Thoracic aorta (tissue), 2 donors: Measurements from ENCODE around the gene IL13RA2. TPM values are rescaled to one million over a fixed set of nuclear protein-coding genes. Genes with fewer than 3 reads are reported as not detected.

ENCODE experiments used
- ATAC-seq: fragments of 150-250 bp; one replicate; pipeline ENCODE4 v1.8.0; 2017; ENCODE audit warnings: low read depth; ENCODE audit not compliant: insufficient number of reproducible peaks, low FRiP score
- DNase-seq: peaks from one replicate; pipeline ENCODE4 v3.0.0-alpha.2; 2020; ENCODE audit warnings: low spot score
- H3K27ac ChIP-seq, 2 donors: fragments of 200-600 bp; sonication (generic); 1 replicate in 1 of 2; 2 replicates in 1 of 2; pipeline ENCODE4 v1.5.1; 2016; ENCODE audit warnings: mild to moderate bottlenecking in 2 of 2, moderate library complexity in 2 of 2
- H3K27me3 ChIP-seq: fragments of 200-600 bp; sonication (generic); replicated peaks from 2 replicates; pipeline ENCODE4 v1.6.0; 2016; ENCODE audit warnings: mild to moderate bottlenecking; ENCODE audit not compliant: insufficient read depth
- H3K36me3 ChIP-seq: fragments of 200-600 bp; sonication (generic); one replicate; pipeline ENCODE4 v1.5.1; 2016
- H3K4me1 ChIP-seq, 2 donors: fragments of 200-600 bp; sonication (generic); 1 replicate in 1 of 2; 2 replicates in 1 of 2; pipeline versions ENCODE4 v1.5.1 to v1.6.0; 2016; ENCODE audit warnings: low read depth in 2 of 2, mild to moderate bottlenecking in 1 of 2; ENCODE audit not compliant: control insufficient read depth in 1 of 2
- H3K4me3 ChIP-seq: fragments of 200-600 bp; sonication (generic); 2 replicates; pipeline ENCODE4 v1.5.1; 2016; ENCODE audit warnings: mild to moderate bottlenecking
- H3K9me3 ChIP-seq: fragments of 200-600 bp; sonication (generic); 2 replicates; pipeline ENCODE4 v1.5.1; 2016
- total RNA-seq, 2 donors: library from RNA; depleted of rRNA; stranded (reverse); fragments of >200 nt; gene quantifications; one replicate each; pipeline versions ENCODE4 v1.1.0 to v1.2.3, GENCODE V29; 2016
- TF ChIP-seq, protein P1 (sequence below): fragments of 200-600 bp; sonication (generic); IDR thresholded peaks from one replicate; pipeline ENCODE4 v1.5.1; 2019; ENCODE audit warnings: antibody characterized with exemption

IL13RA2 gene
- total RNA-seq, 2 donors from 2014 or later: 19.2 to 42.2 TPM

DNA sequence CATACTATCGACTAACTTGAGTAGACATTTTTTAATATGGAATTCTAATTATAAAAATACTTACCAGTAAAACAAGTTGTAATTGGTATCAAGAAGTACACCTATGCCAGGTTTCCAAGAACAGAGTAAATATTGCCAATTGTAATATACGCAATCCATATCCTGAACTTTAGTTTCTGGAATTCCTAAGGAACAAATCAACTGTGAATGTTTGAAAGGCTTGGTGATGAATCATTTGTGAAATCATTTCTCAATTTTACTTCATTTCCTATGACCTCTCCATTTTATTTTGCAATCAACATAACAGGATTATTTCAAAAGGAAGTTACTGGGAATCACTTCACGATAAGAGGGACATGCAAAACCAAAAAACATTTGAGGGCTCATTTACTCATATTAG, 3.7 kb downstream of the IL13RA2 start:
- H3K27me3 ChIP-seq: no peaks in the 10 kb centered on the region

DNA sequence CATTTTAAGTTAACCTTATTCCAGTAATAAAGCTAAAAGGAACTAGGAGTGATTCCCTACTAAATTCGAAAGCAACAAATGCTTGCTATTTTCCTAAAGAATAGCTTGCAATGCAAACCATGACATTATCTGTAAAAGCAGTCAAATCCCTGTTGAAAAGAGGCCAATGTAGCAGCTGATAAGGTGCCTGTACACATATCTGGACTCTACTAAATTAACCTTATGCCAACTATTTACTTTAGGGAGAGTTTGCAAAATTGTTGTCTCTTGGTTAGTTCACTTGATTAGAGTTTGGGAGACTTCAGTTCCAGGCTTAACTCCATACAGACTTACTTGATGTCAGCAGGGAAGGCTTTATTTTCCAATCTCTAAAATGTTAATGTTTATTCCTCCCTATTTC, 6.0 kb downstream of the IL13RA2 start:
- ATAC-seq (no peak), DNase-seq (no peak)
- TF ChIP-seq, protein P1, sequence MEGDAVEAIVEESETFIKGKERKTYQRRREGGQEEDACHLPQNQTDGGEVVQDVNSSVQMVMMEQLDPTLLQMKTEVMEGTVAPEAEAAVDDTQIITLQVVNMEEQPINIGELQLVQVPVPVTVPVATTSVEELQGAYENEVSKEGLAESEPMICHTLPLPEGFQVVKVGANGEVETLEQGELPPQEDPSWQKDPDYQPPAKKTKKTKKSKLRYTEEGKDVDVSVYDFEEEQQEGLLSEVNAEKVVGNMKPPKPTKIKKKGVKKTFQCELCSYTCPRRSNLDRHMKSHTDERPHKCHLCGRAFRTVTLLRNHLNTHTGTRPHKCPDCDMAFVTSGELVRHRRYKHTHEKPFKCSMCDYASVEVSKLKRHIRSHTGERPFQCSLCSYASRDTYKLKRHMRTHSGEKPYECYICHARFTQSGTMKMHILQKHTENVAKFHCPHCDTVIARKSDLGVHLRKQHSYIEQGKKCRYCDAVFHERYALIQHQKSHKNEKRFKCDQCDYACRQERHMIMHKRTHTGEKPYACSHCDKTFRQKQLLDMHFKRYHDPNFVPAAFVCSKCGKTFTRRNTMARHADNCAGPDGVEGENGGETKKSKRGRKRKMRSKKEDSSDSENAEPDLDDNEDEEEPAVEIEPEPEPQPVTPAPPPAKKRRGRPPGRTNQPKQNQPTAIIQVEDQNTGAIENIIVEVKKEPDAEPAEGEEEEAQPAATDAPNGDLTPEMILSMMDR: no peak
- Histone ChIP-seq H3K9me3 (no peaks in the 10 kb centered on the region), H3K27ac (no peak overlapping the region), H3K4me3 (no peak overlapping the region), H3K4me1 (no peaks in the 10 kb centered on the region), H3K27me3 (no peaks in the 10 kb centered on the region), H3K36me3 (no peaks in the 10 kb centered on the region)

More for the DNA sequence above, 3.7 kb downstream of the IL13RA2 start:
- Histone ChIP-seq H3K36me3 (no peaks in the 10 kb centered on the region), H3K4me1 (no peaks in the 10 kb centered on the region), H3K4me3 (no peak overlapping the region), H3K9me3 (no peaks in the 10 kb centered on the region), H3K27ac (no peak overlapping the region)
- no peak for ATAC-seq
- TF ChIP-seq, protein P1: no peak
- no peak for DNase-seq

DNA sequence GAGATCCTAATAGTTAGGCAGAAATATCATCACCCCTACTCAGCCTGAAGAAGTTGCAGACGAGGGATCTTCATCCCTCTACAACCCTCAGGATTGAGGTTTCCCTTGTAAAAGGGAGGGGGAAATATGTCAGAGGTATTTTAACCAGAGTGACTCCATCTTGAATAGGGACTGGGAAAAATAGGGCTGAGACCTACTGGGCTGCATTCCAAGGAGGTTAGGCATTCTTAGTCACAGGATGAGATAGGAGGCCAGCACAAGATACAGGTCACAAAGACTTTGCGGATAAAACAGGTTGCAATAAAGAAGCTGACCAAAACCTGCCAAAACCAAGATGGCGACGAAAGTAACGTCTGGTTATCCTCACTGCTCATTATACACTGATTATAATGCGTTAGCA, 17.5 kb downstream of the IL13RA2 start:
- no peaks in the 10 kb centered on the region for H3K9me3 ChIP-seq
- no peak for DNase-seq
- no peaks in the 10 kb centered on the region for H3K27me3 ChIP-seq
- H3K27ac ChIP-seq: no peak overlapping the region
- no peaks in the 10 kb centered on the region for H3K36me3 ChIP-seq
- H3K4me3 ChIP-seq: no peak overlapping the region
- TF ChIP-seq, protein P1: no peak
- no peak for ATAC-seq
- no peaks in the 10 kb centered on the region for H3K4me1 ChIP-seq

DNA sequence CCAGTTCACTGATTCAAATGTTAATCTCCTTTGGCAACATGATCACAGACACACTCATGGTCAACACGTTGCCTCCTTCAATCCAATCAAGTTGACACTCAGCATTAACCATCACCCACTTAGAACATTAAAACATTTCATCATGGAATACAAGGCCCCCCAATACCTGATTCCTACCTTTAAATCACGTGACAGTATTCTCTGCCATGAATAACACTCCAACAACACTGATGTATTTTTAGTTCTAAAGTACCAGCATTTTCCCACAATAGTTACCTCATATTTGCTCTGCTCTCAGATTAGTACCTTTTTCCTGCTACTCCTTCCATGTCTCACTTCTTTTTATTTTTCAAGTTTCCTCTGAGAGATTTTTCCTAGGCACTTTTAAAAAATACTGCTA, 19.6 kb downstream of the IL13RA2 start:
- DNase-seq: no peak
- TF ChIP-seq, protein P1: no peak
- ATAC-seq: no peak
- Histone ChIP-seq H3K27ac (no peak overlapping the region), H3K4me1 (no peaks in the 10 kb centered on the region), H3K4me3 (no peak overlapping the region), H3K36me3 (no peaks in the 10 kb centered on the region), H3K27me3 (no peaks in the 10 kb centered on the region), H3K9me3 (no peaks in the 10 kb centered on the region)

DNA sequence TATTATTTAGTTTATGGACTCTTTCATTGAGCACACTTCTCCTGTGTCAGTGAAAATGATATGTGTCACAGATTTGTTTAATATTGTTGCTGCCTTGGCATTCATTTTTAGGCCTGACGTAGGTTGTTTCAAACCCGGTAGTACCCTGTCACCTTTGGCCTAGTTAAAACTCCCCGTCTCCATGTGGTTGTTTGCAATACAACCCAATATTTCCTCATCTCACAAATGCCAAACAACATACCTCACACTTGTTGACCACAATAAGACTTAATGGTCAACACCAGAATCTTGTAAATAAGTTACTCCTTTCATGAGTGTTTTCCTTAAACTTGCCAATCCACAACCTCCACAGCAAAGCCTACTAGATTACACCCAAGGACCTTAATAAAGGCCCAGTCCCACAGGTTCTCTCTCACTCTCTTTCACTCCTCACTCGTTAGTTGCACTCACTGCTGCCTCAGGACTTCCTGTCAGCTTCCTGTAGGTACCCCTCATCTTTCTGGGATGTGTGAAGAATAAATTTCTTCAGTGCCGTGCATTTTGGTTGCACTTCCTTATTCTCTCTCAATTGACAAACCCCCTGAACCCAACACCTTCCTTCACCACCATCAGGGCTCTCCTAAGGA, 31.3 kb downstream of the IL13RA2 start:
- H3K4me1 ChIP-seq: no peaks in the 10 kb centered on the region
- TF ChIP-seq, protein P1: no peak
- no peak overlapping the region for H3K4me3 ChIP-seq
- ATAC-seq (no peak), DNase-seq (no peak)
- no peaks in the 10 kb centered on the region for H3K36me3 ChIP-seq
- H3K27ac ChIP-seq: no peak overlapping the region
- H3K9me3 ChIP-seq: no peaks in the 10 kb centered on the region
- H3K27me3 ChIP-seq: no peaks in the 10 kb centered on the region
